A673 (cell line): Measurements from ENCODE around the gene CHST9. TPM values are rescaled to one million over a fixed set of nuclear protein-coding genes. Genes with fewer than 3 reads are reported as not detected.

Experiments used
- BruUV-seq: library from RNA; stranded (reverse); fragments of 400-500 nt; replicated peaks from 2 replicates; lab custom pipeline; 2021; lab: Mats Ljungman, UMichigan
- CTCF ChIA-PET: fragments of 300-600 bp; sonication (Branson Sonifier 250); formaldehyde crosslinking; loops from one replicate; lab custom pipeline; 2022; ENCODE audit warnings: antibody characterized with exemption; lab: Charles Lee
- POLR2A ChIA-PET: fragments of 300-600 bp; sonication (Branson Sonifier 250); formaldehyde crosslinking; loops from one replicate; lab custom pipeline; 2022; ENCODE audit warnings: antibody characterized with exemption; ENCODE audit not compliant: low non-redundant PET; lab: Charles Lee
- DNase-seq: peaks from one replicate; pipeline ENCODE4 v3.0.0-alpha.2; 2015; ENCODE audit warnings: low spot score
- H3K27ac ChIP-seq: fragments of 200-600 bp; sonication (generic); 2 replicates; pipeline ENCODE4 v1.5.1; 2016; ENCODE audit warnings: mixed run types, low read depth, mild to moderate bottlenecking, mixed read lengths, antibody characterized with exemption, low read length; ENCODE audit not compliant: poor library complexity, severe bottlenecking
- H3K27me3 ChIP-seq: fragments of 200-600 bp; sonication (generic); replicated peaks from 2 replicates; pipeline ENCODE4 v1.6.1; 2017; ENCODE audit warnings: mixed run types, low read depth, mild to moderate bottlenecking, mixed read lengths, antibody characterized with exemption, low read length; ENCODE audit not compliant: insufficient read depth, poor library complexity
- H3K36me3 ChIP-seq: fragments of 200-600 bp; sonication (generic); 2 replicates; pipeline ENCODE4 v1.6.1; 2016; ENCODE audit warnings: mixed run types, mild to moderate bottlenecking, mixed read lengths, antibody characterized with exemption, low read length; ENCODE audit not compliant: insufficient read depth, poor library complexity, severe bottlenecking
- H3K4me1 ChIP-seq: fragments of 200-600 bp; sonication (generic); 2 replicates; pipeline ENCODE4 v1.6.1; 2017; ENCODE audit warnings: mixed run types, mild to moderate bottlenecking, mixed read lengths, antibody characterized with exemption, low read length; ENCODE audit not compliant: insufficient read depth, poor library complexity, severe bottlenecking
- H3K4me3 ChIP-seq: fragments of 200-600 bp; sonication (generic); 2 replicates; pipeline ENCODE4 v1.5.1; 2016; ENCODE audit warnings: low read depth, mixed run types, mild to moderate bottlenecking, mixed read lengths, low read length; ENCODE audit not compliant: poor library complexity, severe bottlenecking
- H3K9me3 ChIP-seq: fragments of 200-600 bp; sonication (generic); 2 replicates; pipeline ENCODE4 v1.6.1; 2016; ENCODE audit warnings: mixed run types, low read depth, mild to moderate bottlenecking, mixed read lengths, antibody characterized with exemption, low read length; ENCODE audit not compliant: poor library complexity, severe bottlenecking
- CTCF ChIP-seq: fragments of 300-800, 200-600 bp; sonication (generic); conservative IDR thresholded peaks from 2 replicates; pipeline ENCODE4 v1.5.1; 2017; ENCODE audit warnings: low read depth, mild to moderate bottlenecking, antibody characterized with exemption, low read length, moderate library complexity, mixed read lengths
- EZH2 ChIP-seq: fragments of 200-600 bp; sonication (generic); IDR thresholded peaks from 2 replicates; pipeline ENCODE4 v1.6.1; 2017; ENCODE audit warnings: borderline replicate concordance, low read depth, mild to moderate bottlenecking, mixed read lengths, antibody characterized with exemption, low read length; ENCODE audit not compliant: poor library complexity, severe bottlenecking
- intact Hi-C: fragments of 100-400 bp; cut with micrococcal nuclease; formaldehyde crosslinking; loops from one replicate; pipeline ENCODE4 v1.10.0; 2022; ENCODE audit not compliant: unreplicated experiment
- total RNA-seq: library from RNA; stranded (reverse); gene quantifications from 2 replicates; pipeline ENCODE4 v1.2.3, GENCODE V29; 2021

Gene CHST9
- total RNA-seq, 1 experiment from 2014 or later = not detected

DNA sequence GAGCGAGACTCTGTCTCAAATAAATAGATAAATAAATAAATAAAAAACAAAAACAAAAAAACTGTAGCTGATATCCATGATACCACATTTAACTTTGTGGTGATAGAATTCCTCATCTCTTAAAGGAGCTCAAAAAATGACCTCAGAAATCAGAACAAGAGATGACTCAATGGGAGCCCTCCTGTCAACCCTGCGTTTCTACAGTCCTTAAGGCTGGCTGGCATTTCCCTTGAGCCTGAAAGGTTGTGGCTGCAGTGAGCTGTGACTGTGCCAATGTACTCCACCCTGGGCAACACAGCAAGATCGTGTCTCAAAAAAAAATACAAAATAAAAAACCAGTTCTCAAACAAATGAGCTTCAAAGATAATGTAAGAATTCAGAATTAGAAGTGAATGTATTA, 40.4 kb downstream of the CHST9 start:
- no peak for DNase-seq
- H3K27ac ChIP-seq = no peak overlapping the region
- H3K36me3 ChIP-seq = no peaks in the 10 kb centered on the region
- no peaks in the 10 kb centered on the region for H3K27me3 ChIP-seq
- H3K9me3 ChIP-seq = no peaks in the 10 kb centered on the region
- H3K4me1 ChIP-seq = no peaks in the 10 kb centered on the region
- intact Hi-C loops = no loop called here
- CTCF ChIA-PET = no interaction called here
- H3K4me3 ChIP-seq = no peak overlapping the region
- BruUV-seq = no TSS peak
- TF ChIP-seq EZH2 (no peak), CTCF (no peak)
- POLR2A ChIA-PET = no interaction called here

- no peaks in the 10 kb centered on the region for H3K27me3 ChIP-seq
- H3K4me3 ChIP-seq = no peak overlapping the region
- POLR2A ChIA-PET = no interaction called here
- DNase-seq = no peak
- CTCF ChIA-PET = no interaction called here
- intact Hi-C loops = no loop called here
- no peaks in the 10 kb centered on the region for H3K4me1 ChIP-seq
- no peak overlapping the region for H3K27ac ChIP-seq
- no peak for TF ChIP-seq CTCF
- TF ChIP-seq EZH2 = no peak
- no peaks in the 10 kb centered on the region for H3K9me3 ChIP-seq
- BruUV-seq = no TSS peak
- no peaks in the 10 kb centered on the region for H3K36me3 ChIP-seq
Measured at GRCh38 chr18:27143580-27144287, 41.4 kb downstream of the CHST9 start.

GRCh38 chr18:27142891-27143290, 42.2 kb downstream of the CHST9 start:
- intact Hi-C loops = no loop called here
- H3K4me1 ChIP-seq = no peaks in the 10 kb centered on the region
- ChIA-PET CTCF (no interaction called here), POLR2A (no interaction called here)
- H3K27me3 ChIP-seq = no peaks in the 10 kb centered on the region
- DNase-seq = no peak
- no peaks in the 10 kb centered on the region for H3K9me3 ChIP-seq
- H3K27ac ChIP-seq = no peak overlapping the region
- no TSS peak for BruUV-seq
- no peaks in the 10 kb centered on the region for H3K36me3 ChIP-seq
- TF ChIP-seq EZH2 (no peak), CTCF (no peak)
- no peak overlapping the region for H3K4me3 ChIP-seq
